Pancreas (tissue), 10 donors: ENCODE measurements around the gene KCNIP2. TPM values are rescaled to one million over a fixed set of nuclear protein-coding genes. Genes with fewer than 3 reads are reported as not detected.
"Not testable (repeated sequence)": the region's sequence is repeated elsewhere in the genome, so short reads cannot be mapped to it uniquely, and the experiment has no call there.

ENCODE experiments used
- ATAC-seq, 4 donors: fragments of 200-7000 bp; cut with Tn5 transposase; one replicate each; pipeline versions ENCODE4 v1.8.0 to v1.9.1; 2020; ENCODE audit warnings: mild to moderate bottlenecking in 4 of 4, moderate library complexity in 4 of 4
- DNase-seq, 6 donors: peaks; one replicate each; pipeline ENCODE4 v3.0.0-alpha.2; 2020
- FAIRE-seq: peaks from 2 replicates; lab custom pipeline; 2012; peaks lifted over from hg19 to GRCh38; lab: Jason Lieb, UNC
- H3K27ac ChIP-seq, 4 donors: fragments of 200-600 bp; sonication (generic); 1 replicate in 3 of 4; 2 replicates in 1 of 4; pipeline versions ENCODE4 v1.5.0 to v1.8.0; 2020
- H3K27me3 ChIP-seq, 4 donors: fragments of 200-600 bp; one replicate each; pipeline ENCODE4 v1.8.0; 2021
- H3K36me3 ChIP-seq, 3 donors: fragments of 200-600 bp; sonication (generic) in 1 of 3; one replicate each; pipeline versions ENCODE4 v1.5.0 to v1.8.0; 2020 to 2021
- H3K4me1 ChIP-seq, 3 donors: fragments of 200-600 bp; one replicate each; pipeline ENCODE4 v1.8.0; 2021
- H3K4me3 ChIP-seq, 4 donors: fragments of 200-600 bp; sonication (generic) in 2 of 4; one replicate each; pipeline versions ENCODE4 v1.5.0 to v1.8.0; 2020 to 2021
- H3K9me3 ChIP-seq, 4 donors: fragments of 200-600 bp; one replicate each; pipeline ENCODE4 v1.8.0; 2021
- CTCF ChIP-seq, 4 donors: fragments of 200-600 bp; sonication (generic) in 3 of 4; IDR thresholded peaks; one replicate each; pipeline versions ENCODE4 v1.5.0 to v1.8.0; 2021; ENCODE audit warnings: antibody characterized with exemption in 4 of 4
- WGBS, 2 donors: extraction: QIAGEN DNeasy Blood & Tissue Kit; methylation state at CpG; one replicate each; pipeline ENCODE4 v1.1.7; 2013; 5-methylcytosine and 5-hydroxymethylcytosine counted together
- intact Hi-C, 3 donors: fragments of 100-400 bp; cut with DNase I; formaldehyde crosslinking; loops; one replicate each; pipeline versions ENCODE4 v1.11.1 to v1.14.2; 2022
- polyA plus RNA-seq, 2 donors: library from polyadenylated mRNA; stranded (reverse); fragments of 200-250 nt; gene quantifications; one replicate each; pipeline ENCODE4 v1.2.3, GENCODE V29; 2013
- total RNA-seq, 6 donors: library from RNA; stranded (reverse); fragmentation: NEBNext Ultra II Directional in 4 of 6; extraction: Animal tissue kit (Norgen Biotek cat#: 25700) in 4 of 6; gene quantifications; one replicate each; pipeline versions ENCODE4 v1.2.1 to v1.2.4, GENCODE V29; 2021 to 2023
- donor health status: healthy with polysubstance abuse.
- donor health status: DM: no; HTN: no; CAD: no; lungs with moderate emphysema.
- donor health status: DM: no; HTN: no; CAD: no.
- donor health status: control.
- donor health status: control.
- donor health status: Bipolar disorder and iron deficiency.
- donor health status: DM: yes; HTN: yes; CAD: no.
- donor health status: DM: no; HTN: no; CAD: no.
- donor health status: DM: no; HTN: no; CAD: no.
- donor health status: DM: yes; HTN: yes; CAD: no.

KCNIP2 gene
- total and polyA plus RNA-seq, 8 donors: 0.67 to 3.0 (median 1.5) TPM

GRCh38 chr10:101803511-101803910 lies 40.1 kb downstream of the KCNIP2 start:
- peaks cover 0 to 96% (median 51%) of the 10 kb centered on the region in 3 donors for H3K36me3 ChIP-seq
- no peak for ATAC-seq
- 75 to 76% methylated on average over 4 of the region's 4 CpGs for WGBS, 2 donors
- no peaks in the 10 kb centered on the region for H3K4me1 ChIP-seq
- H3K9me3 ChIP-seq: no peaks in the 10 kb centered on the region
- H3K27ac ChIP-seq: no peak overlapping the region
- no peak overlapping the region for H3K4me3 ChIP-seq
- no peak for FAIRE-seq
- no peaks in the 10 kb centered on the region for H3K27me3 ChIP-seq
- no peak for DNase-seq
- intact Hi-C loops: no loop called here
- no peak for TF ChIP-seq CTCF (IDR thresholded peaks at IDR 0.05)

DNA sequence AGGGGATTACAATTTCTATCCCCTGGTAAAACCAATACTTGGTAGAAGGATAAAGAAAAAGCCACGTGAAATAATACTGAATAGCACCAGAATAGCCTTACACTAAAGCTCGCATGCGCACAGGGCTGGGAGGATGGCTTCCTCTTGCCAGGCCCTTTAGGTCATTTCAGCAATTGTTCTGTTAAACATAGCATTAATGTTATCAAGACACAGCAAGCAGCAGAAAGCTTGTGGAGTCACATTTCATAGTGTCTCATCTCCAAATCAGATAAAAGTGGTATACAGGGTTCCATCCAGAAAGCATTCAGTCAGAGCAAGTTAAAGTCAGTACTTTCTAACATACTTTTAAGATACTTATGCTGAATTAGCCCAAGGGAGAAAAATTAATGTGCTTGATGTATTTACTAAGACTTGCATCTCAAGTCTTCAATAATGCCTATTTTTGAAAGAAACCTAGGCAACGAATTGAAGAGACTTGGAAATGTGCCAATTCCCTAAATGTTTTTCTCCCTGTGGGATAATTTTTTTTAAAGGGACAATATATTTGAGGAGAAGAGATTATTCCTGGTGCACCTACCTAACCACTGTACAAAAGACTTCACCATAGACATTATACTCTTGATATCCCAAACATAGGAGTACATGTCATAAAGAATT lies 46.1 kb downstream of the KCNIP2 start:
- 76 to 80% methylated on average over 4 of the region's 4 CpGs for WGBS, 2 donors
- intact Hi-C loops: no loop called here
- Histone ChIP-seq H3K4me1 (no peaks in the 10 kb centered on the region), H3K27ac (no peak overlapping the region), H3K4me3 (no peak overlapping the region), H3K36me3 (peaks cover 7 to 90% (median 53%) of the 10 kb centered on the region in 3 donors), H3K9me3 (no peaks in the 10 kb centered on the region), H3K27me3 (no peaks in the 10 kb centered on the region)
- no peak for TF ChIP-seq CTCF (IDR thresholded peaks at IDR 0.05)
- no peak for DNase-seq
- ATAC-seq: no peak
- no peak for FAIRE-seq

DNA sequence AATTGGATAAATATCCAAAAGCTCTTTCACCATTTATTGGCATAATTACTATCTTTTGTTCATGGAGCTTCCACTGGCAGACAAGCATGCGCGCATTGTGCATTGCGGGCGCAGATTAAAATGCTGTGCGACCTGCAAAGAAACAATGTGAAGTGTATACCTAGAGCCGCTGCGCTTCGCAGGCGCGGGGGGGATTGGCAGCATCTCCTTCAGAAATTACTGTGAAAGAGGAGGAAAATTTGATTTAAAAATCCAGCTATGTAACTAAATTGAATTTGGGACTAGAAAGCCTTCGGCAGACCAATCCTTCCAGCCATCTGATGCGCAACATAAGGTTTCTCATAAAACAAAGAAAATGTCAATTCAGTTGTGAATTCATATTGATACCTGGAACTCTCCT lies 50.1 kb downstream of the KCNIP2 start:
- H3K4me1 ChIP-seq: no peaks in the 10 kb centered on the region
- no peak for DNase-seq
- WGBS, 2 donors: 98% methylated on average over 12 of the region's 12 CpGs

GRCh38 chr10:101789686-101790085 lies 53.9 kb downstream of the KCNIP2 start:
- ATAC-seq (no peak), FAIRE-seq (no peak), DNase-seq (no peak)
- Histone ChIP-seq H3K9me3 (no peaks in the 10 kb centered on the region), H3K27me3 (no peaks in the 10 kb centered on the region), H3K4me3 (no peak overlapping the region), H3K36me3 (peaks cover 4 to 74% (median 37%) of the 10 kb centered on the region in 3 donors), H3K27ac (no peak overlapping the region), H3K4me1 (no peaks in the 10 kb centered on the region)
- 93 to 96% methylated on average over 7 of the region's 7 CpGs for WGBS, 2 donors
- intact Hi-C loops: loop anchor here in 1 of 3 donors (10.0 kb wide), 1 partner anchor 575 kb away; no protein-coding TSS in a partner anchor
- no peak for TF ChIP-seq CTCF (IDR thresholded peaks at IDR 0.05)

More for the DNA sequence above, 50.1 kb downstream of the KCNIP2 start:
- TF ChIP-seq CTCF (IDR thresholded peaks at IDR 0.05): no peak
- no peaks in the 10 kb centered on the region for H3K27me3 ChIP-seq
- intact Hi-C loops: no loop called here
- FAIRE-seq: no peak
- no peak overlapping the region for H3K4me3 ChIP-seq
- ATAC-seq: no peak
- no peaks in the 10 kb centered on the region for H3K9me3 ChIP-seq
- H3K27ac ChIP-seq: no peak overlapping the region
- H3K36me3 ChIP-seq: peaks cover 7 to 85% (median 38%) of the 10 kb centered on the region in 3 donors

DNA sequence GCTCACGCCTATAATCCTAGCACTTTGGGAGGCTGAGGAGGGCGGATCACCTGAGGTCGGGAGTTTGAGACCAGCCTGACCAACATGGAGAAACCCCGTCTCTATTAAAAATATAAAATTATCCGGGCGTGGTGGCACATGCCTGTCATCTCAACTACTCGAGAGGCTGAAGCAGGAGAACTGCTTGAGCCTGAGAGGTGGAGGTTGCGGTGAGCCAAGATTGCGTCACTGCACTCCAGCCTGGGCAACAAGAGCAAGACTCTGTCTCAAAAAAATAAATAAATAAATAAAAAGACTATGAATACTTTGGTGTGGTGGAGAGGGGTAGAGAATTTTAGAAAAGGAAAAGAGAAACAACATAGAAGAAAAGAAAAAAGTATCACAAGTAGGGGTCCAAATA lies 54.4 kb downstream of the KCNIP2 start:
- intact Hi-C loops: loop anchor here in 1 of 3 donors (10.0 kb wide), 1 partner anchor 574 kb away; no protein-coding TSS in a partner anchor
- H3K27ac ChIP-seq, H3K27me3 ChIP-seq, H3K4me3 ChIP-seq, DNase-seq, ATAC-seq, FAIRE-seq, H3K4me1 ChIP-seq, H3K9me3 ChIP-seq: not testable (repeated sequence)
- peaks cover 4 to 74% (median 34%) of the 10 kb centered on the region in 3 donors for H3K36me3 ChIP-seq
- WGBS, 2 donors: 91 to 93% methylated on average over 9 of the region's 9 CpGs
